CD4-positive, alpha-beta T cell treated with Interleukin-17A for 4 hours (primary cell): ENCODE results near the gene ASIC4.
A peak's percentile ranks its signal among the peaks of the same experiment; 100 is the strongest.

Experiments used
- DNase-seq: peaks from one replicate; pipeline ENCODE4 v3.0.0-alpha.2; 2020; ENCODE audit warnings: mixed read lengths

Gene ASIC4

GRCh38 chr2:219554350-219554749 lies 40.1 kb downstream of the ASIC4 start:
- no peak for DNase-seq

- no peak for DNase-seq
Observed at GRCh38 chr2:219555956-219556355, 41.7 kb downstream of the ASIC4 start.

- no peak for DNase-seq
Observed at GRCh38 chr2:219556413-219556812, 42.1 kb downstream of the ASIC4 start.

- no peak for DNase-seq
Observed at GRCh38 chr2:219557320-219557719, 43.0 kb downstream of the ASIC4 start.

GRCh38 chr2:219557791-219558785 lies 43.8 kb downstream of the ASIC4 start:
- DNase-seq, result no peak

GRCh38 chr2:219559156-219559915 lies 45.1 kb downstream of the ASIC4 start:
- no peak for DNase-seq

GRCh38 chr2:219560037-219560892 lies 46.0 kb downstream of the ASIC4 start:
- peak; percentile 46 for DNase-seq

GRCh38 chr2:219560893-219561178 lies 46.6 kb downstream of the ASIC4 start:
- no peak for DNase-seq

GRCh38 chr2:219561179-219562048 lies 47.1 kb downstream of the ASIC4 start:
- no peak for DNase-seq

- no peak for DNase-seq
Observed at GRCh38 chr2:219562049-219563020, 48.1 kb downstream of the ASIC4 start.

- DNase-seq, result no peak
Observed at GRCh38 chr2:219563271-219563928, 49.1 kb downstream of the ASIC4 start.

GRCh38 chr2:219565130-219566080 lies 51.1 kb downstream of the ASIC4 start:
- no peak for DNase-seq

GRCh38 chr2:219566640-219567039 lies 52.4 kb downstream of the ASIC4 start:
- DNase-seq, result no peak

- DNase-seq, result no peak
Observed at GRCh38 chr2:219567131-219567530, 52.8 kb downstream of the ASIC4 start.

- no peak for DNase-seq
Observed at GRCh38 chr2:219567791-219568361, 53.6 kb downstream of the ASIC4 start.

GRCh38 chr2:219569041-219569440 lies 54.8 kb downstream of the ASIC4 start:
- DNase-seq, result no peak

GRCh38 chr2:219569635-219570034 lies 55.4 kb downstream of the ASIC4 start:
- no peak for DNase-seq

- no peak for DNase-seq
Observed at GRCh38 chr2:219570194-219570923, 56.1 kb downstream of the ASIC4 start.
